K562 (cell line): ENCODE results near the gene NPIPB9. TPM values are rescaled to one million over a fixed set of nuclear protein-coding genes. Genes with fewer than 3 reads are reported as not detected.
A peak's percentile ranks its signal among the peaks of the same experiment; 100 is the strongest.

ENCODE experiments used
- ATAC-seq: fragments of 200-7000 bp; cut with Tn5 transposase; 3 replicates; pipeline ENCODE4 v1.9.1; 2020; ENCODE audit warnings: moderate library complexity
- BruUV-seq: library from RNA; stranded (reverse); fragments of 400-500 nt; replicated peaks from 2 replicates; lab custom pipeline; 2021; lab: Mats Ljungman, UMichigan
- CTCF ChIA-PET: fragments of 300-600 bp; formaldehyde crosslinking; extraction: SDS; loops from one replicate; lab custom pipeline; 2021; ENCODE audit warnings: low intra/inter-chr PET ratio; lab: Yijun Ruan, JAX
- POLR2A ChIA-PET: fragments of 300-600, 350-650 bp; sonication (Branson Sonifier 250); formaldehyde crosslinking; extraction: SDS; loops from one replicate; lab custom pipeline; 2021; ENCODE audit warnings: antibody characterized with exemption, inconsistent platforms; lab: Yijun Ruan, JAX
- DNase-seq, 4 experiments: peaks; one replicate each; pipeline versions ENCODE4 v3.0.0 to v3.0.0-alpha.2; 2011 to 2018; ENCODE audit warnings: low spot score in 3 of 4, mixed read lengths in 3 of 4; ENCODE audit errors: extremely low read depth in 1 of 4
- FAIRE-seq: peaks from 2 replicates; lab custom pipeline; 2011; peaks lifted over from hg19 to GRCh38; lab: Jason Lieb, UNC
- H2AFZ ChIP-seq: 2 replicates; pipeline ENCODE4 v1.6.0; 2011; ENCODE audit warnings: low read depth, low read length, control low read depth, inconsistent platforms
- H3K27ac ChIP-seq: fragments of 200-600 bp; 3 replicates; pipeline ENCODE4 v1.8.0; 2011; ENCODE audit warnings: low read depth, mild to moderate bottlenecking, control low read depth, inconsistent platforms, low read length, moderate library complexity, mixed read lengths; ENCODE audit errors: extremely low read depth
- H3K27me3 ChIP-seq, 2 experiments: fragments of 300-600 bp in 1 of 2; 2 replicates in 1 of 2; 3 replicates in 1 of 2; pipeline versions ENCODE4 v1.6.0 to v1.8.0; 2011; ENCODE audit warnings: inconsistent platforms in 2 of 2, low read length in 2 of 2, mild to moderate bottlenecking in 1 of 2, mixed read lengths in 1 of 2, moderate library complexity in 1 of 2; ENCODE audit not compliant: control insufficient read depth in 2 of 2, insufficient read depth in 2 of 2
- H3K36me3 ChIP-seq: fragments of 300-600 bp; 3 replicates; pipeline ENCODE4 v1.8.0; 2011; ENCODE audit warnings: mild to moderate bottlenecking, low read length, inconsistent platforms; ENCODE audit not compliant: control insufficient read depth, insufficient read depth
- H3K4me1 ChIP-seq, 2 experiments: fragments of 200-600 bp in 1 of 2; replicated peaks in 1 of 2; 2 replicates in 1 of 2; 3 replicates in 1 of 2; pipeline versions ENCODE4 v1.5.1 to v1.8.0; 2011; ENCODE audit warnings: inconsistent platforms in 2 of 2, low read length in 2 of 2, mild to moderate bottlenecking in 1 of 2, mixed read lengths in 1 of 2, moderate library complexity in 1 of 2; ENCODE audit not compliant: control insufficient read depth in 2 of 2, insufficient read depth in 2 of 2
- H3K4me2 ChIP-seq: 2 replicates; pipeline ENCODE4 v1.6.1; 2011; ENCODE audit warnings: low read length, control low read depth, inconsistent platforms, mixed read lengths; ENCODE audit not compliant: insufficient read depth
- H3K4me3 ChIP-seq: fragments of 200-600 bp; sonication (generic), shearing (Covaris generic); 2 replicates; pipeline ENCODE4 v1.5.1; 2016; ENCODE audit warnings: control low read depth, inconsistent platforms
- H3K79me2 ChIP-seq: fragments of 200-600 bp; 3 replicates; pipeline ENCODE4 v1.8.0; 2011; ENCODE audit warnings: low read length, inconsistent platforms; ENCODE audit not compliant: control insufficient read depth, insufficient read depth
- H3K9ac ChIP-seq, 2 experiments: 2 replicates each; pipeline versions ENCODE4 v1.6.0 to v1.6.1; 2011; ENCODE audit warnings: low read depth in 2 of 2, low read length in 2 of 2, control low read depth in 1 of 2, inconsistent platforms in 1 of 2, mild to moderate bottlenecking in 1 of 2, mixed read lengths in 1 of 2; ENCODE audit not compliant: insufficient read depth in 1 of 2
- H3K9me1 ChIP-seq: one replicate; pipeline ENCODE4 v1.6.0; 2011; ENCODE audit warnings: inconsistent platforms, mild to moderate bottlenecking, low read length, moderate library complexity; ENCODE audit not compliant: control insufficient read depth, insufficient read depth
- H3K9me3 ChIP-seq: replicated peaks from 2 replicates; pipeline ENCODE4 v1.5.1; 2011; ENCODE audit warnings: low read depth, low read length, inconsistent platforms; ENCODE audit not compliant: control insufficient read depth, insufficient read depth
- H4K20me1 ChIP-seq: replicated peaks from 2 replicates; pipeline ENCODE4 v1.6.1; 2011; ENCODE audit warnings: low read length, inconsistent platforms, mixed read lengths; ENCODE audit not compliant: control insufficient read depth, insufficient read depth
- BRF2 ChIP-seq: IDR thresholded peaks from 3 replicates; pipeline ENCODE4 v1.6.1; 2011; ENCODE audit warnings: borderline replicate concordance, mild to moderate bottlenecking; ENCODE audit not compliant: insufficient read length, insufficient read depth
- E2F8 ChIP-seq: fragments of 450-650 bp; IDR thresholded peaks from 2 replicates; pipeline ENCODE4 v1.7.1; 2018; ENCODE audit warnings: mild to moderate bottlenecking, low read depth; ENCODE audit not compliant: partially characterized antibody
- HMG20A ChIP-seq: fragments of 450-650 bp; formaldehyde crosslinking; conservative IDR thresholded peaks from 2 replicates; pipeline ENCODE4 v1.4.0; 2020; ENCODE audit warnings: mild to moderate bottlenecking, mixed read lengths
- KDM1A ChIP-seq, 2 experiments: fragments of 450-650 bp; IDR thresholded peaks; 2 replicates each; pipeline ENCODE4 v1.6.1; 2016; ENCODE audit warnings: mild to moderate bottlenecking in 2 of 2
- L3MBTL2 ChIP-seq: fragments of 450-650 bp; IDR thresholded peaks from 2 replicates; pipeline ENCODE4 v1.6.1; 2016; ENCODE audit warnings: mild to moderate bottlenecking, moderate library complexity
- MAFG ChIP-seq: fragments of 450-650 bp; conservative IDR thresholded peaks from 2 replicates; pipeline ENCODE4 v1.6.1; 2016; ENCODE audit warnings: missing genetic modification characterization, missing compliant biosample characterization
- MAFK ChIP-seq: IDR thresholded peaks from 2 replicates; pipeline ENCODE4 v1.6.1; 2011; ENCODE audit warnings: low read length, improper control_type of control experiment
- MCM7 ChIP-seq, 2 experiments: fragments of 450-650 bp; IDR thresholded peaks; 2 replicates each; pipeline ENCODE4 v1.6.1; 2016 to 2018
- MIER1 ChIP-seq: fragments of 450-650 bp; IDR thresholded peaks from 2 replicates; pipeline ENCODE4 v1.6.1; 2016; ENCODE audit warnings: antibody characterized with exemption, mild to moderate bottlenecking, low read depth
- NCOR1 ChIP-seq: fragments of 450-650 bp; IDR thresholded peaks from 2 replicates; pipeline ENCODE4 v1.6.1; 2016; ENCODE audit warnings: mild to moderate bottlenecking, moderate library complexity
- NFIC ChIP-seq: fragments of 450-650 bp; IDR thresholded peaks from 2 replicates; pipeline ENCODE4 v1.6.1; 2017; ENCODE audit warnings: mild to moderate bottlenecking, inconsistent platforms
- NR2C1 ChIP-seq, 2 experiments: fragments of 450-650 bp; IDR thresholded peaks; 2 replicates each; pipeline ENCODE4 v1.6.1; 2017; ENCODE audit warnings: mild to moderate bottlenecking in 2 of 2, antibody characterized with exemption in 1 of 2, inconsistent platforms in 1 of 2, missing compliant biosample characterization in 1 of 2, missing genetic modification characterization in 1 of 2
- RCOR1 ChIP-seq, 2 experiments: IDR thresholded peaks; 2 replicates each; pipeline ENCODE4 v1.6.1; 2012; ENCODE audit warnings: low read depth in 2 of 2, low read length in 2 of 2, borderline replicate concordance in 1 of 2, improper control_type of control experiment in 1 of 2
- SMARCC2 ChIP-seq: fragments of 450-650 bp; IDR thresholded peaks from 2 replicates; pipeline ENCODE4 v1.6.1; 2017; ENCODE audit warnings: antibody characterized with exemption, moderate library complexity, mild to moderate bottlenecking, low read depth
- SOX6 ChIP-seq: fragments of 450-650 bp; IDR thresholded peaks from 2 replicates; pipeline ENCODE4 v1.6.1; 2014; ENCODE audit warnings: mild to moderate bottlenecking
- SUPT5H ChIP-seq: fragments of 450-650 bp; IDR thresholded peaks from 2 replicates; pipeline ENCODE4 v1.6.1; 2016
- TCF7 ChIP-seq: sonication (generic); IDR thresholded peaks from 2 replicates; pipeline ENCODE4 v1.6.1; 2016; ENCODE audit warnings: antibody characterized with exemption, borderline replicate concordance
- ZNF586 ChIP-seq: fragments of 450-650 bp; formaldehyde crosslinking; conservative IDR thresholded peaks from 2 replicates; pipeline ENCODE4 v1.4.0; 2020; ENCODE audit warnings: mild to moderate bottlenecking, moderate library complexity
- ZNF668 ChIP-seq: fragments of 250-450 bp; sonication (Bioruptor Pico); IDR thresholded peaks from 2 replicates; pipeline ENCODE4 v1.8.0; 2022; ENCODE audit warnings: mild to moderate bottlenecking, inconsistent platforms
- WGBS: fragments of 100-300 bp; shearing (Covaris generic); methylation state at CpG from one replicate; pipeline ENCODE4 v1.1.6; 2016; ENCODE audit warnings: low coverage, mixed read lengths; ENCODE audit not compliant: insufficient coverage; ENCODE audit errors: missing lambda C conversion rate; 5-methylcytosine and 5-hydroxymethylcytosine counted together
- in situ Hi-C: fragments of 300-500 bp; cut with MboI; formaldehyde crosslinking; loops from 4 replicates; pipeline ENCODE4 v1.15.0; 2018; ENCODE audit warnings: inconsistent platforms, mixed read lengths
- intact Hi-C: fragments of 100-400 bp; cut with micrococcal nuclease; formaldehyde crosslinking; loops from 2 replicates; pipeline ENCODE4 v1.14.2; 2022
- polyA plus RNA-seq, 8 experiments: library from polyadenylated mRNA; depleted of rRNA in 4 of 8; stranded (reverse) in 5 of 8; unstranded in 3 of 8; fragments of >200 nt; fragmentation: Nextera tagmentation in 2 of 8; fragmentation: Illumina TruSeq in 1 of 8; extraction: Ambion mirVana in 2 of 8; extraction: Trizol in 1 of 8; gene quantifications; 2 replicates each; pipeline versions ENCODE4 v1.2.1 to v1.2.3, GENCODE V29; 2011 to 2014; ENCODE audit warnings: inconsistent platforms in 1 of 8, missing spikeins in 1 of 8
- total RNA-seq, 7 experiments: library from RNA; depleted of rRNA in 6 of 7; stranded (reverse); fragments of >200 nt in 6 of 7; fragmentation: Illumina TruSeq in 2 of 7; extraction: Trizol in 2 of 7; gene quantifications; 2 replicates each; pipeline versions ENCODE4 v1.2.1 to v1.2.3, GENCODE V29; 2011 to 2021; ENCODE audit warnings: low replicate concordance in 1 of 7

NPIPB9 gene
- total and polyA plus RNA-seq, 9 of the 15 experiments (the other 6 are each of a cell fraction or from before 2014, with no cell fraction given): 0.10 to 2.4 (median 0.94) TPM

- no peak overlapping the region for H2AFZ ChIP-seq
- in situ Hi-C loops (no loop called here), intact Hi-C loops (no loop called here)
- FAIRE-seq: peak; percentile 80
- peak overlapping the region; percentile 64; the same call in 1 of the 3 replicates for H3K27ac ChIP-seq
- WGBS: 34% methylated on average over 5 of the region's 5 CpGs
- POLR2A ChIA-PET: interaction anchor here (1.6 to 1.8 kb wide), 2 partner anchors 9 to 19 kb away, joined by 4 to 6 read pairs; no protein-coding TSS in a partner anchor
- H4K20me1 ChIP-seq: 0 out of 2 replicates have a peak, but pooled peaks cover 3% of the 10 kb centered on the region
- DNase-seq: peak in 1 of 4 experiments; percentile 82
- no peak overlapping the region for H3K4me3 ChIP-seq
- H3K36me3 ChIP-seq: peaks cover 19% of the 10 kb centered on the region
- no peak overlapping the region for H3K9ac ChIP-seq
- no peak overlapping the region for H3K4me2 ChIP-seq
- CTCF ChIA-PET: no interaction called here
- no peak for ATAC-seq
- H3K27me3 ChIP-seq: no peaks in the 10 kb centered on the region
- no TSS peak for BruUV-seq
- peaks cover 11% of the 10 kb centered on the region for H3K9me3 ChIP-seq
- H3K9me1 ChIP-seq: no peaks in the 10 kb centered on the region
- peaks cover 12 to 15% of the 10 kb centered on the region in 2 experiments for H3K4me1 ChIP-seq
- H3K79me2 ChIP-seq: peaks cover 37% of the 10 kb centered on the region
- no peak for TF ChIP-seq MCM7 (IDR thresholded peaks at IDR 0.05)
- TF ChIP-seq BRF2: no peak
- no peak for TF ChIP-seq MIER1
- peak; percentile 27 for TF ChIP-seq E2F8
- no peak for TF ChIP-seq ZNF586 (CRISPR knock-in tag)
- TF ChIP-seq TCF7: no peak
- peak; percentile 14; the same call in 1 of the 2 replicates for TF ChIP-seq L3MBTL2
- TF ChIP-seq ZNF668 (CRISPR knock-in tag): no peak
- TF ChIP-seq NCOR1: 0 out of 2 replicates have a peak, but pooled peaks have one; percentile 14
- peak in 1 of 2 experiments; percentile 5; a peak in 1 of 4 replicates for TF ChIP-seq RCOR1 (IDR thresholded peaks at IDR 0.05; ENCODE audit: borderline replicate concordance in 1 of 2, low read depth in 2 of 2, low read length in 2 of 2)
- peak; percentile 75 for TF ChIP-seq MAFK
- TF ChIP-seq NR2C1 (IDR thresholded peaks at IDR 0.05): peak; percentile 89
- peak; percentile 91 for TF ChIP-seq NR2C1 (tag; IDR thresholded peaks at IDR 0.05)
- TF ChIP-seq KDM1A (IDR thresholded peaks at IDR 0.05): peak in 1 of 2 experiments; percentile 65; a peak in 3 of 4 replicates
- TF ChIP-seq SMARCC2: peak; percentile 25; the same call in 1 of the 2 replicates
- TF ChIP-seq SOX6: peak; percentile 11; the same call in 1 of the 2 replicates
- no peak for TF ChIP-seq HMG20A (CRISPR knock-in tag)
- peak; percentile 99 for TF ChIP-seq NFIC
- TF ChIP-seq MAFG: peak; percentile 94
- TF ChIP-seq SUPT5H: 0 out of 2 replicates have a peak, but pooled peaks have one; percentile 13
These were observed 68.4 kb downstream of the NPIPB9 start for GRCh38 chr16:28820016-28820415.
